HL-60 (cell line): ENCODE results near the gene LRRTM4.

ENCODE experiments used
- CTCF ChIP-seq: IDR thresholded peaks from one replicate; pipeline ENCODE4 v1.5.1; 2011; ENCODE audit warnings: low read length, control low read depth, inconsistent platforms; ENCODE audit not compliant: insufficient read depth
- POLR2AphosphoS5 ChIP-seq: IDR thresholded peaks from 2 replicates; pipeline ENCODE4 v1.6.1; 2012; ENCODE audit warnings: low read depth
- REST ChIP-seq: IDR thresholded peaks from 2 replicates; pipeline ENCODE4 v1.6.1; 2012; ENCODE audit warnings: low read depth; ENCODE audit not compliant: insufficient replicate concordance

GRCh38 chr2:77185052-77185451 lies 337.1 kb downstream of the LRRTM4 start:
- TF ChIP-seq POLR2AphosphoS5 = no peak
- TF ChIP-seq CTCF = no peak
- TF ChIP-seq REST = no peak
